HG02588 (cell line): ENCODE measurements around the gene ENDOG.
"Not testable (repeated sequence)": the region's sequence is repeated elsewhere in the genome, so short reads cannot be mapped to it uniquely, and the experiment has no call there.

Experiments
- ATAC-seq: cut with Tn5 transposase; IDR thresholded peaks from one replicate; pipeline ENCODE4 v1.9.1; 2021; ENCODE audit warnings: mild to moderate bottlenecking, moderate library complexity; ENCODE audit not compliant: unreplicated experiment

ENDOG gene

GRCh38 chr9:128818099-128818838 lies at the start of gene ENDOG:
ENDOG (plus strand) TSS chr9:128818500; CDS start chr9:128818685, 185 bp downstream.
- peak; percentile 89 for ATAC-seq

GRCh38 chr9:128768606-128769005 lies 49.7 kb upstream of the ENDOG start:
- ATAC-seq, result no peak

- no peak for ATAC-seq
These were observed 47.8 kb upstream of the ENDOG start for GRCh38 chr9:128770286-128771030.

DNA sequence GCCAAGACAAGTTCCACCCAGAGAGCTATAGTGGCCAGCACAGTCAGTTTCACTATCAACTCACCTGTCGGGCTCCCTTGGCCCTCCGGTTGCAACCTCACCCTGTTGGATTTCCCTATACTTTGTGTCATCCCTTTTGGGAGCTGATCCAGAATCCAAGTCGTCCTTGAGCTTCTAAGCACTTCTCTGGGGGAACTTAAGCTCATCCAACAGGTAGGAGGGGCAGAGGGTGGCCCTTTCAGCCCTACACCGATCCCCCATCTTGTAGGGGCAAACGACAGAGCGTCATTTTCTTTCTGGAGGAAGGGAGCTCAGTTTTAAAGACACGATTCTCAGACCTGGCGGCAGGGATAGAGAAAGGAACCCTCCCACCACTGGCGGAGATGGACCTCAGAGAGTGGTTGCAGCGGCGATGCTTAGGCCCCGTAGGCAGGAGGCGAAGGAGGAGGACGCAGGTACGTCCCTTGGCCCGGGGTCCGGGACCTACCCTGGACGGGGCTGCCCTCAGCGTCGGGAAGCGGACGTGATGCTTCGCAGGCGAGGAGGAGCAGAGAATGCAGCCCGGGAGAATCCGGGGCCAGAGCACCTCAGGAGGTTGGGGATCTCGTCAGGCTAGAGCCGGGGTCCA lies 47.1 kb upstream of the ENDOG start:
- ATAC-seq, result peak; percentile 17

GRCh38 chr9:128771745-128772519 lies 46.4 kb upstream of the ENDOG start, which contains the start of gene ZER1:
ZER1 (minus strand) TSS chr9:128771927; CDS start chr9:128755565, 16,362 bp downstream.
- ATAC-seq, result peak; percentile 89

DNA sequence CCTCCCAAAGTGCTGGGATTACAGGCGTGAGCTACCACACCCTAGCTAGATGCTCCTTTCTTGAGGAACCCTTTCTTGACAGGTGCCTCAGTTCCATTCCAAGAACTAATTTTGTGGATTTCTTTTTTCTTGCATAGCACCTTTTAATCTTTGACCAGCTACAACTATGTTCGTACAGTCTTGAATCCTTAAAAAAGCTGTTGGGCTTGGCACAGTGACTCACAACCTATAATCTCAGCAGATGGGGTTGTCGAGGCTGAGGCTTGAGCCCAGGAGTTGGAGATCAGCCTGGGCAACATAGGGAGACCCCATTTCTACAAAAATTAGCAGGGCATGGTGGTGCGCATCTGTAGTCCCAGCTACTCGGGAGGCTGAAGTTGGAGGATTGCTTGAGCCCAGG lies 45.3 kb upstream of the ENDOG start:
- ATAC-seq, result no peak

DNA sequence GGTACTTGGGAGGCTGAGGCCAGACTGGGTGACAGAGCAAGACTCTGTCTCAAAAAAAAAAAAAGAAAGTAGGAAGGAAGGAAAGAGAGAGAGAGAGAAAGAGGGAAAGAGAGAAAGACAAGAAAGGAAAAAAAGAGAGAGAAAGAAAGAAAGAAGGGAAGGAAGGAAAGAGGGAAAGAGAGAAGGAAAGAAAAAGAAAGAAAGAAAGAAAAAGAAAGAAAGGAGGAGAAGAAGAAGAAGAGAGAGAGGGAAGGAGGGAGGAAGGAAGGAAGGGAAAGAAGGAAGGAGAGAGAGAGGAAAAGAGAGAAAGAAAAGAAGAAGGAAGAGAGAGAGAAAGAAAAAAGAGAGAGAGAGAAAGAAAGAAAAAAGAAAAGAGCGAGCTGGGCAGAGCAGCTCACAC lies 43.5 kb upstream of the ENDOG start:
- ATAC-seq, result no peak

GRCh38 chr9:128780093-128780492 lies 38.2 kb upstream of the ENDOG start:
- ATAC-seq, result not testable (repeated sequence)

- ATAC-seq, result no peak
These were observed 36.9 kb upstream of the ENDOG start for GRCh38 chr9:128781187-128782070.

DNA sequence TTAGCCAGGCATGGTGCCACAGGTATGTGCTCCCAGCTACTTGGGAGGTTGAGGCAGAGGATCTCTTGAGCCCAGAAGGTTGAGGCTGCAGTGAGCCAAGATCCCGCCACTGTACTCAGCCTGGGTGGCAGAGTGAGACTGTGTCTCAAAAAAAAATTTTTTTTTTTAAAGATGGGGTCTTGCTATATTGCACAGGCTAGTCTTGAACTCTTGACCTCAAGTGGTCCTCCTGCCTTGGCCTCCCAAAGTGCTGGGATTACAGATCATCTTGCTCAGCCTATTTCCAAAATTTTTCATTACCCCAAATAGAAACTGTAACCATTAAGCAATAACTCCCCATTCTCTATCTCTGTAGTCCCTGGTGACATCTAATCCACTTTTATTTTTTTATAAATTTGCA lies 35.6 kb upstream of the ENDOG start:
- ATAC-seq, result no peak

DNA sequence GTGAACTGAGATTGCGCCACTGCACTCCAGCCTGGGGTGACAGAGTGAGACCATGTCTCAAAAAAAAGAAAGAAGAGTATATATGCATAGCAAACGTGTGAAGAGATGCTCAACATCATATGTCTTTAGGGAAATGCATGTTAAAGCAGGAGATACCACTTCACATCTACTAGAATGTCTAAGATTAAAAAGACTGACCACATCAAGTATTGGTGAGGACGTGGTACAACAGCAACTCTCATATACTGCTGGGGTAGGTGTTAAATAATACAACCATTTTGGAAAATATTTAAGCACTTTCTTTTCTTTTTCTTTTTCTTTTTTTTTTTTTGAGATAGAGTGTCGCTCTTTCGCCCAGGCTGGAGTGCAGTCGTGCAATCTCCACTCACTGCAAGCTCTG lies 32.9 kb upstream of the ENDOG start:
- ATAC-seq, result no peak

- peak; percentile 80 for ATAC-seq
These were observed 31.4 kb upstream of the ENDOG start, which contains the start of gene TBC1D13 for GRCh38 chr9:128786681-128787601. TBC1D13 (plus strand) TSS chr9:128787253; CDS start chr9:128787354, 101 bp downstream.

- ATAC-seq, result no peak
These were observed 30.6 kb upstream of the ENDOG start for GRCh38 chr9:128787659-128788058.

DNA sequence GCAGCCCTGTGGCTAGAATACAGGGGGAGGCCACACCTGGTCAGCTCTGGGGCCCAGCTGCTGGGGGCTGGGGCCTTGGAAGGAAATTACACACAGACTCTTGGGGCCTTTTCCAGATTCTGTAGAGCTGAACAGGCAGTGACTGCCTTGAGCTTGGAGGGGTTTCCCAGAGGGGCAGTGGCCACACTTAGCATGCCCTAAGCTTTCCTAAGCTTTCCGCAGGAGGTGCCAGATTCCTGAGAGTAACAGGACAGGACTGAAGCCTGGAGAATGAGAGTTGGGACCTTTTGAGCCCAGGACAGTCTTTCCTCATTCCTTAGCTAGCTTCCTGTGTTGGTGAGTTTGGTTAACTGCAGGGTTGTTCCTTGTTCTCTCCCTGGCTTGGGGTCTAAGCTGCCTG lies 29.9 kb upstream of the ENDOG start:
- no peak for ATAC-seq

- ATAC-seq, result no peak
These were observed 27.8 kb upstream of the ENDOG start for GRCh38 chr9:128790536-128790935.

- ATAC-seq, result no peak
These were observed 26.2 kb upstream of the ENDOG start for GRCh38 chr9:128792134-128792533.

DNA sequence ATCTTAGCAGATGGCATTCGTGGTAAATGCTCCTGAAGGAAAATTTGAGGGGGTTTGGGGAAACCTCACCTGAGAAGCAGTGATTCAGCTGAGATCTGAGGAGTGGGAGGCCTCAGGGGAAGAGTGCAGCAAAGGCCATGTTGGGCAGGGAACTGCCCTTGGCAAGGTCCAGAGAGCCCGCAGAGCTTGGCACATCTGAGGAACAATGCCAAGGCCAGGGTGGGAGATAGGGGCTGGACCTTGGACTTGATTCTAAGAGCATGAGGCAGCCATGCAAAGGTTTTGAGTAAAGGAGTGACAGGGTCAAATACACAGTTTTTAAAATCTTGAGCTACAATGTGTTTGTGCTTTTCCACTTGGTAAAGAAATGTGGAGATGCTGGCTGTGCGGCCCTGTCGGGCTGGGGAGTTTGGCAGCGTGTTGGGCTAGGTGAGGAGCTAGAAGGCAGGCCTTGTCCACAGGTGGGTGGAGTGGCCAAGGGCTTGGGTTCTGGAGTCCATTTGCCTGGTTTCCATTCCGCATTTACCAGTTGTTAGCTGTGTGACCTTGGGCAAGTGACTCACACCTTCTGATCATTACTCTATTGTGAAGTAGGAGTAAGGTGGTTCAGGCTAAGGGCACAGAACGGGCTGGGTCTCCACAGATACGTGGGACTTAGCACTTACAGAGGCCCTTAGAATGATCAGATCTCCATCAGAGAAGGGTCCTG lies 25.2 kb upstream of the ENDOG start:
- ATAC-seq, result no peak

- ATAC-seq, result not testable (repeated sequence)
These were observed 23.3 kb upstream of the ENDOG start for GRCh38 chr9:128794961-128795360.
